Vagina (tissue), 2 donors: ENCODE data around the gene RIC8A.

ENCODE experiments used
- POLR2AphosphoS5 ChIP-seq, 2 donors: sonication (generic); formaldehyde crosslinking; IDR thresholded peaks; one replicate each; pipeline ENCODE4 v1.9.0; 2017; ENCODE audit warnings: antibody characterized with exemption in 2 of 2, mild to moderate bottlenecking in 2 of 2, low read depth in 1 of 2; ENCODE audit not compliant: insufficient read depth in 1 of 2
- TF ChIP-seq, protein P1 (sequence below), 3 experiments: fragments of 450-650 bp in 2 of 3; fragments of 200-600 bp in 1 of 3; sonication (generic) in 1 of 3; IDR thresholded peaks; one replicate each; pipeline ENCODE4 v1.5.1; 2017 to 2019; ENCODE audit warnings: antibody characterized with exemption in 3 of 3, mild to moderate bottlenecking in 2 of 3, moderate library complexity in 2 of 3

DNA sequence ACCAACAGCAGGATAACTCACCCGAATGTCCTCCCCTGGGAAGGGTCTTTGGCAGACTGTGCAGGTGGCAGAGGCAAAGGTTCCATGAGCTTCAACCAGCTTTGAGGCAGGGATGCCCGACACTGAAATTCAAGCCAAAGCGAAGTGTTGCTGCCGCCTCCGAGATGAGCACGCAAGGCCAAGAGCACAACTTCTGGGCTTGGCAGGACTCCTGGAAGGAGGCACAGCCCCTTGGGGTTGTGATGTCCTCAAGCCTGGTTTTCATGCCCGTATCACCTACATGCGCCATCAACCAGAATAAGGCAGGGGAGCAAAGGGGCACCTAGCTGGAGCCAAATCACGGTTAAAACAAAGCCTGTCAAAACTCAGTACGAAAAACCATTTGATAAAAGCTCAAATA is 22.9 kb downstream of the RIC8A start:
- TF ChIP-seq, protein P1, sequence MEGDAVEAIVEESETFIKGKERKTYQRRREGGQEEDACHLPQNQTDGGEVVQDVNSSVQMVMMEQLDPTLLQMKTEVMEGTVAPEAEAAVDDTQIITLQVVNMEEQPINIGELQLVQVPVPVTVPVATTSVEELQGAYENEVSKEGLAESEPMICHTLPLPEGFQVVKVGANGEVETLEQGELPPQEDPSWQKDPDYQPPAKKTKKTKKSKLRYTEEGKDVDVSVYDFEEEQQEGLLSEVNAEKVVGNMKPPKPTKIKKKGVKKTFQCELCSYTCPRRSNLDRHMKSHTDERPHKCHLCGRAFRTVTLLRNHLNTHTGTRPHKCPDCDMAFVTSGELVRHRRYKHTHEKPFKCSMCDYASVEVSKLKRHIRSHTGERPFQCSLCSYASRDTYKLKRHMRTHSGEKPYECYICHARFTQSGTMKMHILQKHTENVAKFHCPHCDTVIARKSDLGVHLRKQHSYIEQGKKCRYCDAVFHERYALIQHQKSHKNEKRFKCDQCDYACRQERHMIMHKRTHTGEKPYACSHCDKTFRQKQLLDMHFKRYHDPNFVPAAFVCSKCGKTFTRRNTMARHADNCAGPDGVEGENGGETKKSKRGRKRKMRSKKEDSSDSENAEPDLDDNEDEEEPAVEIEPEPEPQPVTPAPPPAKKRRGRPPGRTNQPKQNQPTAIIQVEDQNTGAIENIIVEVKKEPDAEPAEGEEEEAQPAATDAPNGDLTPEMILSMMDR (IDR thresholded peaks at IDR 0.05), result no peak
- TF ChIP-seq POLR2AphosphoS5 (IDR thresholded peaks at IDR 0.05; ENCODE audit: insufficient read depth in 1 of 2, low read depth in 1 of 2), result no peak
